Endothelial cell of umbilical vein (primary cell): Measurements from ENCODE around the gene RHOH. TPM values are rescaled to one million over a fixed set of nuclear protein-coding genes. Genes with fewer than 3 reads are reported as not detected.

ENCODE experiments used
- BruUV-seq: library from RNA; stranded (reverse); fragments of 400-500 nt; replicated peaks from 2 replicates; lab custom pipeline; 2021; lab: Mats Ljungman, UMichigan
- CTCF ChIA-PET: fragments of 300-600, 350-600 bp; sonication (Branson Sonifier 250); formaldehyde crosslinking; loops from one replicate; lab custom pipeline; 2021; ENCODE audit warnings: antibody characterized with exemption, inconsistent platforms; lab: Charles Lee
- POLR2A ChIA-PET: fragments of 300-600, 350-600 bp; sonication (Branson Sonifier 250); formaldehyde crosslinking; loops from one replicate; lab custom pipeline; 2021; ENCODE audit warnings: antibody characterized with exemption, inconsistent platforms; lab: Charles Lee
- DNase-seq: peaks from one replicate; pipeline ENCODE4 v3.0.0-alpha.2; 2011; ENCODE audit warnings: low read depth, low spot score
- FAIRE-seq: peaks from 2 replicates; lab custom pipeline; 2011; peaks lifted over from hg19 to GRCh38; lab: Jason Lieb, UNC
- H2AFZ ChIP-seq: 2 replicates; pipeline ENCODE4 v1.6.0; 2012; ENCODE audit warnings: low read depth, low read length, control low read depth, inconsistent platforms
- H3K27ac ChIP-seq: 2 replicates; pipeline ENCODE4 v1.5.1; 2011; ENCODE audit warnings: low read depth, mild to moderate bottlenecking, control low read depth, low read length, moderate library complexity; ENCODE audit not compliant: insufficient read depth
- H3K27me3 ChIP-seq, 2 experiments: 2 replicates each; pipeline versions ENCODE4 v1.6.0 to v1.6.1; 2011; ENCODE audit warnings: low read length in 2 of 2, mixed read lengths in 1 of 2; ENCODE audit not compliant: control insufficient read depth in 2 of 2, insufficient read depth in 2 of 2
- H3K36me3 ChIP-seq, 2 experiments: 2 replicates in 1 of 2; 3 replicates in 1 of 2; pipeline ENCODE4 v1.5.1; 2011; ENCODE audit warnings: low read length in 2 of 2, mild to moderate bottlenecking in 1 of 2, moderate library complexity in 1 of 2; ENCODE audit not compliant: control insufficient read depth in 2 of 2, insufficient read depth in 2 of 2; ENCODE audit errors: extremely low read depth in 1 of 2
- H3K4me1 ChIP-seq: 3 replicates; pipeline ENCODE4 v1.5.1; 2011; ENCODE audit warnings: mild to moderate bottlenecking, low read length; ENCODE audit not compliant: control insufficient read depth, insufficient read depth; ENCODE audit errors: extremely low read depth
- H3K4me2 ChIP-seq: 2 replicates; pipeline ENCODE4 v1.6.1; 2011; ENCODE audit warnings: low read length, control low read depth, mixed read lengths; ENCODE audit not compliant: insufficient read depth
- H3K4me3 ChIP-seq, 3 experiments: fragments of 200-600 bp in 1 of 3; sonication (generic), shearing (Covaris generic) in 1 of 3; replicated peaks in 1 of 3; 2 replicates each; pipeline ENCODE4 v1.5.1; 2011 to 2016; ENCODE audit warnings: control low read depth in 3 of 3, low read length in 3 of 3, mild to moderate bottlenecking in 2 of 3, inconsistent platforms in 1 of 3, low read depth in 1 of 3, moderate library complexity in 1 of 3; ENCODE audit not compliant: insufficient read depth in 1 of 3
- H3K79me2 ChIP-seq: 2 replicates; pipeline ENCODE4 v1.6.0; 2012; ENCODE audit warnings: low read length, inconsistent platforms; ENCODE audit not compliant: control insufficient read depth, insufficient read depth
- H3K9ac ChIP-seq: replicated peaks from 2 replicates; pipeline ENCODE3; 2011; ENCODE audit warnings: low read length, control low read depth; ENCODE audit not compliant: insufficient read depth; ENCODE audit errors: extremely low read depth
- H3K9me1 ChIP-seq: replicated peaks from 3 replicates; pipeline ENCODE4 v1.6.0; 2011; ENCODE audit warnings: mild to moderate bottlenecking, low read length; ENCODE audit not compliant: control insufficient read depth, insufficient read depth; ENCODE audit errors: extremely low read depth
- H3K9me3 ChIP-seq: replicated peaks from 2 replicates; pipeline ENCODE4 v1.5.1; 2012; ENCODE audit warnings: low read length, inconsistent platforms; ENCODE audit not compliant: control insufficient read depth, insufficient read depth
- H4K20me1 ChIP-seq: replicated peaks from 2 replicates; pipeline ENCODE3; 2011; ENCODE audit warnings: mild to moderate bottlenecking, low read length; ENCODE audit not compliant: control insufficient read depth, insufficient read depth; ENCODE audit errors: extremely low read depth
- EZH2 ChIP-seq: IDR thresholded peaks from 2 replicates; pipeline ENCODE4 v1.6.1; 2012; ENCODE audit warnings: borderline replicate concordance, low read depth, mild to moderate bottlenecking, moderate library complexity, low read length, inconsistent platforms; ENCODE audit not compliant: severe bottlenecking
- FOS ChIP-seq: IDR thresholded peaks from 2 replicates; pipeline ENCODE4 v1.6.1; 2011; ENCODE audit warnings: mild to moderate bottlenecking, low read length, moderate library complexity, borderline replicate concordance; ENCODE audit not compliant: insufficient read depth
- GATA2 ChIP-seq: IDR thresholded peaks from 2 replicates; pipeline ENCODE4 v1.7.0; 2011; ENCODE audit warnings: low read depth, mild to moderate bottlenecking, moderate library complexity, mixed read lengths, low read length; ENCODE audit not compliant: insufficient read length, insufficient read depth
- JUN ChIP-seq: IDR thresholded peaks from 2 replicates; pipeline ENCODE4 v1.6.1; 2011; ENCODE audit warnings: borderline replicate concordance, low read depth; ENCODE audit not compliant: insufficient read length, insufficient read depth
- MYC ChIP-seq: IDR thresholded peaks from one replicate; pipeline ENCODE4 v1.6.1; 2011; ENCODE audit warnings: mild to moderate bottlenecking, low read depth, low read length
- POLR2A ChIP-seq: IDR thresholded peaks from 2 replicates; pipeline ENCODE4 v1.6.1; 2012; ENCODE audit warnings: low read depth, mild to moderate bottlenecking, control low read depth, low read length
- POLR2AphosphoS5 ChIP-seq: IDR thresholded peaks from 2 replicates; pipeline ENCODE4 v1.6.1; 2012; ENCODE audit warnings: low read depth, mild to moderate bottlenecking, control low read depth, low read length, moderate library complexity; ENCODE audit not compliant: insufficient read depth
- dilution Hi-C: fragments of 300-500 bp; cut with MboI; formaldehyde crosslinking; loops from one replicate; pipeline ENCODE4 v1.15.0; 2019; ENCODE audit warnings: low sequenced_read_pairs; ENCODE audit not compliant: extremely low pct_ligation_motif_present
- intact Hi-C: fragments of 100-400 bp; cut with micrococcal nuclease; formaldehyde crosslinking; loops from one replicate; pipeline ENCODE4 v1.10.0; 2022
- polyA plus RNA-seq, 4 experiments: library from polyadenylated mRNA; depleted of rRNA in 3 of 4; stranded (reverse) in 3 of 4; unstranded in 1 of 4; fragments of >200 nt; gene quantifications; 2 replicates each; pipeline versions ENCODE4 v1.2.1 to v1.2.3, GENCODE V29; 2011 to 2012; ENCODE audit warnings: missing spikeins in 1 of 4
- total RNA-seq: library from RNA; stranded (reverse); gene quantifications from 2 replicates; pipeline ENCODE4 v1.2.3, GENCODE V29; 2021
- TF ChIP-seq, protein P1 (sequence below): IDR thresholded peaks from 2 replicates; pipeline ENCODE4 v1.6.1; 2011; ENCODE audit not compliant: insufficient read depth, insufficient read length
- TF ChIP-seq, protein P2 (sequence below), 2 donors: IDR thresholded peaks; 1 replicate in 1 of 2; 2 replicates in 1 of 2; pipeline ENCODE4 v1.5.1; 2011; ENCODE audit warnings: low read length in 2 of 2, mild to moderate bottlenecking in 2 of 2, moderate library complexity in 2 of 2, control low read depth in 1 of 2, inconsistent platforms in 1 of 2, low read depth in 1 of 2; ENCODE audit not compliant: insufficient read depth in 1 of 2; ENCODE audit errors: extremely low read depth in 1 of 2

RHOH gene
- total and polyA plus RNA-seq, 2 donors (not counting 3 experiments of a cell fraction or from before 2014, with no cell fraction given): not detected

DNA sequence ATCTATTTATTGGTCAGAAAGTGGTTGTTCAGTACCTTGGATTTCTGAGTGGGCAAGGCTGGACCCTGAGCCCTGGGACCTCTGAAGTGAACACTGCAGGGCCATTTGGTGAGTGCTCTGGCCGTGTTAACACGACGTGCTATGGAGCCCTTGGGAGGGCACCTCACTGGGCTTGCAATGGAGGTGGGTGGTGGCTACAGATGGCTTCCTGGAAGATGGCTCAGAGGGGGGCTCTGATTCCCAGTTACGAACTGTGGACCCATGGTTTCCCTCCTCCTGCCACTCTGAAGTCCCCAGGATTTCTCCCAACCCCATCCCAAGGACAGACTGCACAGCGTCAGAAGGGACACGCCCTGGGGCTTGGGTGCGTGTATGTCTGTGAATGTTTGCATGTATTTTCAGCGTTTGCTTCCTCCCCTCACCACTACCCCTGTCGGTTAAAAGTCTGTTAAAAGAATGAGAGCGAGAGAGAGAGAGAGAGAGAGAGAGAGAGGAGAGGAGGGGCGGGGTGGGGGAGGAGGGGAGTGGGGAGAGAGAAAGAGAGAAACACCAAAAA, 3.7 kb upstream of the RHOH start:
- Histone ChIP-seq H4K20me1 (no peaks in the 10 kb centered on the region), H3K4me2 (no peak overlapping the region), H3K27ac (no peak overlapping the region), H3K36me3 (no peaks in the 10 kb centered on the region), H3K4me3 (no peak overlapping the region), H3K79me2 (no peaks in the 10 kb centered on the region), H3K4me1 (peaks cover 4% of the 10 kb centered on the region), H3K27me3 (no peaks in the 10 kb centered on the region), H2AFZ (no peak overlapping the region), H3K9me3 (no peaks in the 10 kb centered on the region), H3K9ac (no peak overlapping the region), H3K9me1 (no peaks in the 10 kb centered on the region)
- BruUV-seq: no TSS peak
- ChIA-PET POLR2A (no interaction called here), CTCF (no interaction called here)
- intact Hi-C loops: no loop called here
- dilution Hi-C loops: no loop called here
- TF ChIP-seq JUN (no peak), MYC (no peak)
- DNase-seq (no peak), FAIRE-seq (no peak)

- intact Hi-C loops: no loop called here
- Histone ChIP-seq H3K27ac (no peak overlapping the region), H3K4me2 (no peak overlapping the region), H3K36me3 (no peaks in the 10 kb centered on the region), H3K9me1 (no peaks in the 10 kb centered on the region), H3K27me3 (no peaks in the 10 kb centered on the region), H3K79me2 (no peaks in the 10 kb centered on the region), H3K9me3 (no peaks in the 10 kb centered on the region), H3K4me1 (peaks cover 4% of the 10 kb centered on the region), H3K9ac (no peak overlapping the region), H4K20me1 (no peaks in the 10 kb centered on the region), H3K4me3 (no peak overlapping the region), H2AFZ (no peak overlapping the region)
- BruUV-seq: no TSS peak
- ChIA-PET CTCF (no interaction called here), POLR2A (no interaction called here)
- dilution Hi-C loops: no loop called here
- FAIRE-seq: no peak
- no peak for DNase-seq
- TF ChIP-seq POLR2AphosphoS5 (no peak), JUN (no peak), GATA2 (no peak), FOS (no peak), POLR2A (no peak), MYC (no peak), EZH2 (no peak)
- TF ChIP-seq, protein P1, sequence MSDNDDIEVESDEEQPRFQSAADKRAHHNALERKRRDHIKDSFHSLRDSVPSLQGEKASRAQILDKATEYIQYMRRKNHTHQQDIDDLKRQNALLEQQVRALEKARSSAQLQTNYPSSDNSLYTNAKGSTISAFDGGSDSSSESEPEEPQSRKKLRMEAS: no peak
- TF ChIP-seq, protein P2, sequence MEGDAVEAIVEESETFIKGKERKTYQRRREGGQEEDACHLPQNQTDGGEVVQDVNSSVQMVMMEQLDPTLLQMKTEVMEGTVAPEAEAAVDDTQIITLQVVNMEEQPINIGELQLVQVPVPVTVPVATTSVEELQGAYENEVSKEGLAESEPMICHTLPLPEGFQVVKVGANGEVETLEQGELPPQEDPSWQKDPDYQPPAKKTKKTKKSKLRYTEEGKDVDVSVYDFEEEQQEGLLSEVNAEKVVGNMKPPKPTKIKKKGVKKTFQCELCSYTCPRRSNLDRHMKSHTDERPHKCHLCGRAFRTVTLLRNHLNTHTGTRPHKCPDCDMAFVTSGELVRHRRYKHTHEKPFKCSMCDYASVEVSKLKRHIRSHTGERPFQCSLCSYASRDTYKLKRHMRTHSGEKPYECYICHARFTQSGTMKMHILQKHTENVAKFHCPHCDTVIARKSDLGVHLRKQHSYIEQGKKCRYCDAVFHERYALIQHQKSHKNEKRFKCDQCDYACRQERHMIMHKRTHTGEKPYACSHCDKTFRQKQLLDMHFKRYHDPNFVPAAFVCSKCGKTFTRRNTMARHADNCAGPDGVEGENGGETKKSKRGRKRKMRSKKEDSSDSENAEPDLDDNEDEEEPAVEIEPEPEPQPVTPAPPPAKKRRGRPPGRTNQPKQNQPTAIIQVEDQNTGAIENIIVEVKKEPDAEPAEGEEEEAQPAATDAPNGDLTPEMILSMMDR (IDR thresholded peaks at IDR 0.05; ENCODE audit: extremely low read depth in 1 of 2, insufficient read depth in 1 of 2, low read depth in 1 of 2, low read length in 2 of 2): no peak
These were observed 3.3 kb upstream of the RHOH start for GRCh38 chr4:40193578-40193977.
